H1 (cell line): Measurements from ENCODE around the gene STYXL1.

Experiments used
- E2F6 ChIP-seq: IDR thresholded peaks from 2 replicates; pipeline ENCODE4 v1.6.1; 2012; ENCODE audit warnings: inconsistent platforms
- EGR1 ChIP-seq: IDR thresholded peaks from 2 replicates; pipeline ENCODE4 v1.6.1; 2011; ENCODE audit warnings: low read depth, low read length, borderline replicate concordance
- EZH2 ChIP-seq: fragments of 200-600 bp; sonication (generic); IDR thresholded peaks from 2 replicates; pipeline ENCODE4 v1.7.1; 2012; ENCODE audit warnings: low read depth, mild to moderate bottlenecking, moderate library complexity, low read length, inconsistent platforms; ENCODE audit not compliant: severe bottlenecking
- POLR2AphosphoS5 ChIP-seq: IDR thresholded peaks from 2 replicates; pipeline ENCODE4 v1.6.1; 2011; ENCODE audit warnings: low read depth, low read length
- TF ChIP-seq, protein P1 (sequence below): IDR thresholded peaks from 2 replicates; pipeline ENCODE4 v1.6.1; 2012; ENCODE audit warnings: inconsistent platforms
- TF ChIP-seq, protein P2 (sequence below), 3 experiments: IDR thresholded peaks; 1 replicate in 2 of 3; 2 replicates in 1 of 3; pipeline versions ENCODE4 v1.5.1 to v1.6.1; 2011; ENCODE audit warnings: low read length in 3 of 3, mild to moderate bottlenecking in 3 of 3, inconsistent platforms in 2 of 3, low read depth in 1 of 3, moderate library complexity in 1 of 3; ENCODE audit not compliant: insufficient read depth in 1 of 3; ENCODE audit errors: control extremely low read depth in 1 of 3

- TF ChIP-seq, protein P1, sequence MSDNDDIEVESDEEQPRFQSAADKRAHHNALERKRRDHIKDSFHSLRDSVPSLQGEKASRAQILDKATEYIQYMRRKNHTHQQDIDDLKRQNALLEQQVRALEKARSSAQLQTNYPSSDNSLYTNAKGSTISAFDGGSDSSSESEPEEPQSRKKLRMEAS: no peak
- TF ChIP-seq POLR2AphosphoS5 (no peak), EZH2 (no peak), EGR1 (no peak), E2F6 (no peak)
- TF ChIP-seq, protein P2, sequence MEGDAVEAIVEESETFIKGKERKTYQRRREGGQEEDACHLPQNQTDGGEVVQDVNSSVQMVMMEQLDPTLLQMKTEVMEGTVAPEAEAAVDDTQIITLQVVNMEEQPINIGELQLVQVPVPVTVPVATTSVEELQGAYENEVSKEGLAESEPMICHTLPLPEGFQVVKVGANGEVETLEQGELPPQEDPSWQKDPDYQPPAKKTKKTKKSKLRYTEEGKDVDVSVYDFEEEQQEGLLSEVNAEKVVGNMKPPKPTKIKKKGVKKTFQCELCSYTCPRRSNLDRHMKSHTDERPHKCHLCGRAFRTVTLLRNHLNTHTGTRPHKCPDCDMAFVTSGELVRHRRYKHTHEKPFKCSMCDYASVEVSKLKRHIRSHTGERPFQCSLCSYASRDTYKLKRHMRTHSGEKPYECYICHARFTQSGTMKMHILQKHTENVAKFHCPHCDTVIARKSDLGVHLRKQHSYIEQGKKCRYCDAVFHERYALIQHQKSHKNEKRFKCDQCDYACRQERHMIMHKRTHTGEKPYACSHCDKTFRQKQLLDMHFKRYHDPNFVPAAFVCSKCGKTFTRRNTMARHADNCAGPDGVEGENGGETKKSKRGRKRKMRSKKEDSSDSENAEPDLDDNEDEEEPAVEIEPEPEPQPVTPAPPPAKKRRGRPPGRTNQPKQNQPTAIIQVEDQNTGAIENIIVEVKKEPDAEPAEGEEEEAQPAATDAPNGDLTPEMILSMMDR (IDR thresholded peaks at IDR 0.05; ENCODE audit: control extremely low read depth in 1 of 3, insufficient read depth in 1 of 3, low read depth in 1 of 3, low read length in 3 of 3): no peak
Measured at GRCh38 chr7:76003351-76003750, 44.4 kb downstream of the STYXL1 start.
